DOHH2 (cell line): Measurements from ENCODE around the gene COL19A1.

ENCODE experiments used
- H3F3A ChIP-seq: fragments of 200-600 bp; sonication (generic), shearing (Covaris generic); 2 replicates; pipeline ENCODE4 v1.6.0; 2016; ENCODE audit warnings: antibody characterized with exemption, mild to moderate bottlenecking; ENCODE audit not compliant: control insufficient read depth, insufficient read depth
- H3K27ac ChIP-seq: fragments of 200-600 bp; sonication (generic); 2 replicates; pipeline ENCODE4 v1.5.1; 2014; ENCODE audit warnings: low read depth, mild to moderate bottlenecking, low read length, moderate library complexity
- H3K27me3 ChIP-seq: fragments of 200-600 bp; sonication (generic); 2 replicates; pipeline ENCODE4 v1.6.1; 2014; ENCODE audit warnings: mild to moderate bottlenecking, low read length, mixed read lengths; ENCODE audit not compliant: control insufficient read depth
- H3K36me3 ChIP-seq: fragments of 200-600 bp; sonication (generic); 2 replicates; pipeline ENCODE4 v1.6.1; 2014; ENCODE audit warnings: mild to moderate bottlenecking, low read length, moderate library complexity, mixed read lengths; ENCODE audit not compliant: control insufficient read depth
- H3K4me1 ChIP-seq: fragments of 200-600 bp; sonication (generic); 2 replicates; pipeline ENCODE4 v1.6.1; 2014; ENCODE audit warnings: mild to moderate bottlenecking, low read length, mixed read lengths; ENCODE audit not compliant: control insufficient read depth
- H3K4me2 ChIP-seq: fragments of 200-600 bp; sonication (generic); 2 replicates; pipeline ENCODE4 v1.6.0; 2014; ENCODE audit warnings: mild to moderate bottlenecking, low read length, moderate library complexity
- H3K4me3 ChIP-seq: fragments of 200-600 bp; sonication (generic); 2 replicates; pipeline ENCODE4 v1.5.1; 2014; ENCODE audit warnings: mild to moderate bottlenecking, low read length, mixed read lengths
- H3K79me2 ChIP-seq: fragments of 200-600 bp; sonication (generic); 2 replicates; pipeline ENCODE4 v1.6.1; 2014; ENCODE audit warnings: mild to moderate bottlenecking, low read length, mixed read lengths; ENCODE audit not compliant: control insufficient read depth
- H3K9me2 ChIP-seq: fragments of 200-600 bp; sonication (generic); replicated peaks from 2 replicates; pipeline ENCODE4 v1.6.1; 2014; ENCODE audit warnings: mild to moderate bottlenecking, low read length, mixed read lengths; ENCODE audit not compliant: control insufficient read depth
- H3K9me3 ChIP-seq: fragments of 200-600 bp; sonication (generic); 2 replicates; pipeline ENCODE4 v1.6.1; 2014; ENCODE audit warnings: antibody characterized with exemption, low read length, mixed read lengths; ENCODE audit not compliant: control insufficient read depth, insufficient read depth
- H4K20me1 ChIP-seq: fragments of 200-600 bp; sonication (generic); 2 replicates; pipeline ENCODE4 v1.6.0; 2014; ENCODE audit warnings: low read depth, mild to moderate bottlenecking, antibody characterized with exemption, low read length, moderate library complexity; ENCODE audit not compliant: control insufficient read depth, insufficient read depth
- EZH2phosphoT487 ChIP-seq: fragments of 200-600 bp; sonication (generic); IDR thresholded peaks from 2 replicates; pipeline ENCODE4 v1.6.1; 2017; ENCODE audit warnings: borderline replicate concordance, mild to moderate bottlenecking, antibody characterized with exemption, low read length, moderate library complexity, mixed read lengths
- TF ChIP-seq, protein P1 (sequence below): fragments of 200-600 bp; sonication (generic); IDR thresholded peaks from one replicate; pipeline ENCODE4 v1.5.1; 2014; ENCODE audit warnings: antibody characterized with exemption, mild to moderate bottlenecking, low read depth, low read length; ENCODE audit not compliant: poor library complexity, severe bottlenecking

COL19A1 gene

DNA sequence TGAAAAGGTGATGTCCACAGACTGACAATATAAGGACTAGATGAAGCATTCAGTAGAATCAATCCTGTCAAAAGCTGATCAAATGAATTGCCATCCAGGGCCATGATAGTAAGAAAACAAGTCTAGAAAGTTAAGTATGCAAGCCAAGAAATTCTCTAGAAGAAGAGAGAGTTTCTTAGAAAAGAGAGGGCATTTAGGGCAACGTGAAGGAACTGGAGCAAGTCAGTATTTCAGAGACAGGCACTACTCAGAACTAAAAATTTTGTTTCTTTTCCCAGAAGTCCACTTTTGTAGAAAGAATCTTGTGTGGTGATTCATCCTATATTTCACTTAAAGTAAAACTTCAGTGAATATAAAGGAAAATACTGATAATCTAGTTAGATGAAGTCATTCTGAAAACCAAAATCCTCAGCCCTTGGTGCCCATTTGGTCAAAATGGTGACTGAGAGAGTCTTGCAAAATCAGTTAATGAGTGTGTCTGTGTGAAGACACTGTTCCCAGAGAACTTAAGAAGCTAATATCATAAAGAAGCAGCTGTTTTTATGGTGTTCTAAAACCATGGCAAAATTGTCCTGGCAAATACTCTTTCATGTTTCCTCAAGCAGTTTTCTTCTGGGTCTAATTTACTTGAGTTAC lies 82.2 kb downstream of the COL19A1 start:
- Histone ChIP-seq H3K79me2 (no peaks in the 10 kb centered on the region), H3K4me3 (no peak overlapping the region), H3K9me2 (no peaks in the 10 kb centered on the region), H3K4me2 (no peak overlapping the region), H3K4me1 (peaks cover 5% of the 10 kb centered on the region), H3K9me3 (no peaks in the 10 kb centered on the region), H3K27ac (no peak overlapping the region), H3K27me3 (no peaks in the 10 kb centered on the region), H4K20me1 (no peaks in the 10 kb centered on the region), H3K36me3 (no peaks in the 10 kb centered on the region), H3F3A (no peaks in the 10 kb centered on the region)
- TF ChIP-seq, protein P1, sequence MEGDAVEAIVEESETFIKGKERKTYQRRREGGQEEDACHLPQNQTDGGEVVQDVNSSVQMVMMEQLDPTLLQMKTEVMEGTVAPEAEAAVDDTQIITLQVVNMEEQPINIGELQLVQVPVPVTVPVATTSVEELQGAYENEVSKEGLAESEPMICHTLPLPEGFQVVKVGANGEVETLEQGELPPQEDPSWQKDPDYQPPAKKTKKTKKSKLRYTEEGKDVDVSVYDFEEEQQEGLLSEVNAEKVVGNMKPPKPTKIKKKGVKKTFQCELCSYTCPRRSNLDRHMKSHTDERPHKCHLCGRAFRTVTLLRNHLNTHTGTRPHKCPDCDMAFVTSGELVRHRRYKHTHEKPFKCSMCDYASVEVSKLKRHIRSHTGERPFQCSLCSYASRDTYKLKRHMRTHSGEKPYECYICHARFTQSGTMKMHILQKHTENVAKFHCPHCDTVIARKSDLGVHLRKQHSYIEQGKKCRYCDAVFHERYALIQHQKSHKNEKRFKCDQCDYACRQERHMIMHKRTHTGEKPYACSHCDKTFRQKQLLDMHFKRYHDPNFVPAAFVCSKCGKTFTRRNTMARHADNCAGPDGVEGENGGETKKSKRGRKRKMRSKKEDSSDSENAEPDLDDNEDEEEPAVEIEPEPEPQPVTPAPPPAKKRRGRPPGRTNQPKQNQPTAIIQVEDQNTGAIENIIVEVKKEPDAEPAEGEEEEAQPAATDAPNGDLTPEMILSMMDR: no peak
- no peak for TF ChIP-seq EZH2phosphoT487

DNA sequence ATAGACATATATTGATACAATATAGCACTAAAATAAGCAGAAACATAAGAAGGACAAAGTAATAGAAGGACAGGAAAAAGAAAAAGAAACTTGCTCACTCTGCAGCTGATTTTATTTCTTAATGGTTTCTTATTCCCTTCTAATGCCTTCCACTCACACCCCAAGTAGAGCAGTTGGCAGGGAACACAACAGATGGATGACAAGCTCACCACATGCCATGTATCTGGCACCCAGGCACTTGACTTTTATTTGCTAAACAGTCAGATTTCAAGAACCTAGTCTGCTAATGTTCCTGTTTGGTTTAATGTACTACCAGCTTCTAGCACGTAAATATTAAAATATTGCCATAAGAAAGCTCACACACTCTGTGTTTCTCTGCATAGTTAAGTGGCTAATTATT lies 87.1 kb downstream of the COL19A1 start:
- H3K79me2 ChIP-seq: no peaks in the 10 kb centered on the region
- H3K27me3 ChIP-seq: no peaks in the 10 kb centered on the region
- no peak overlapping the region for H3K27ac ChIP-seq
- no peaks in the 10 kb centered on the region for H4K20me1 ChIP-seq
- peaks cover 5% of the 10 kb centered on the region for H3K4me1 ChIP-seq
- H3K9me3 ChIP-seq: no peaks in the 10 kb centered on the region
- H3K36me3 ChIP-seq: no peaks in the 10 kb centered on the region
- no peak overlapping the region for H3K4me3 ChIP-seq
- no peak for TF ChIP-seq EZH2phosphoT487
- TF ChIP-seq, protein P1: no peak
- no peaks in the 10 kb centered on the region for H3K9me2 ChIP-seq
- H3F3A ChIP-seq: no peaks in the 10 kb centered on the region
- no peak overlapping the region for H3K4me2 ChIP-seq

GRCh38 chr6:69954733-69955132 lies 88.4 kb downstream of the COL19A1 start:
- H3K9me3 ChIP-seq: no peaks in the 10 kb centered on the region
- H3K27me3 ChIP-seq: no peaks in the 10 kb centered on the region
- no peaks in the 10 kb centered on the region for H3K36me3 ChIP-seq
- H3K4me2 ChIP-seq: no peak overlapping the region
- no peak for TF ChIP-seq EZH2phosphoT487
- TF ChIP-seq, protein P1: no peak
- no peaks in the 10 kb centered on the region for H3K79me2 ChIP-seq
- H3K4me1 ChIP-seq: peaks cover 5% of the 10 kb centered on the region
- no peaks in the 10 kb centered on the region for H4K20me1 ChIP-seq
- no peak overlapping the region for H3K4me3 ChIP-seq
- H3F3A ChIP-seq: no peaks in the 10 kb centered on the region
- H3K27ac ChIP-seq: no peak overlapping the region
- no peaks in the 10 kb centered on the region for H3K9me2 ChIP-seq
